ENCODE results near the gene CAMSAP3. TPM values are rescaled to one million over a fixed set of nuclear protein-coding genes. Genes with fewer than 3 reads are reported as not detected.

The CAMSAP3 gene
- total RNA-seq, 1 donor from 2014 or later = 12.6 TPM

GRCh38 chr19:7550169-7550770 is 45.4 kb upstream of the CAMSAP3 start:
- Histone ChIP-seq H3K36me3 (ENCODE audit: control insufficient read depth, insufficient read depth, low read length) (no peaks in the 10 kb centered on the region), H3K27me3 (ENCODE audit: control insufficient read depth, insufficient read depth, low read length) (no peaks in the 10 kb centered on the region), H3K4me3 (ENCODE audit: low read depth, low read length) (no peak overlapping the region)
- TF ChIP-seq CTCF (IDR thresholded peaks at IDR 0.05; ENCODE audit: insufficient read depth, low read length, poor library complexity, severe bottlenecking) = no peak
- DNase-seq (ENCODE audit: low read depth) = no peak

- TF ChIP-seq CTCF (IDR thresholded peaks at IDR 0.05; ENCODE audit: insufficient read depth, low read length, poor library complexity, severe bottlenecking) = no peak
- no peaks in the 10 kb centered on the region for H3K36me3 ChIP-seq (ENCODE audit: control insufficient read depth, insufficient read depth, low read length)
- DNase-seq (ENCODE audit: low read depth) = peak; percentile 39
- no peaks in the 10 kb centered on the region for H3K27me3 ChIP-seq (ENCODE audit: control insufficient read depth, insufficient read depth, low read length)
- H3K4me3 ChIP-seq (ENCODE audit: low read depth, low read length) = peak overlapping the region; percentile 16
Measured at GRCh38 chr19:7550987-7551761, 44.5 kb upstream of the CAMSAP3 start.

GRCh38 chr19:7552781-7553180 is 42.9 kb upstream of the CAMSAP3 start:
- Histone ChIP-seq H3K27me3 (ENCODE audit: control insufficient read depth, insufficient read depth, low read length) (no peaks in the 10 kb centered on the region), H3K4me3 (ENCODE audit: low read depth, low read length) (no peak overlapping the region), H3K36me3 (ENCODE audit: control insufficient read depth, insufficient read depth, low read length) (no peaks in the 10 kb centered on the region)
- no peak for TF ChIP-seq CTCF (IDR thresholded peaks at IDR 0.05; ENCODE audit: insufficient read depth, low read length, poor library complexity, severe bottlenecking)
- DNase-seq (ENCODE audit: low read depth) = no peak

- Histone ChIP-seq H3K27me3 (ENCODE audit: control insufficient read depth, insufficient read depth, low read length) (no peaks in the 10 kb centered on the region), H3K36me3 (ENCODE audit: control insufficient read depth, insufficient read depth, low read length) (no peaks in the 10 kb centered on the region), H3K4me3 (ENCODE audit: low read depth, low read length) (no peak overlapping the region)
- DNase-seq (ENCODE audit: low read depth) = no peak
- TF ChIP-seq CTCF (IDR thresholded peaks at IDR 0.05; ENCODE audit: insufficient read depth, low read length, poor library complexity, severe bottlenecking) = no peak
Measured at GRCh38 chr19:7554565-7554964, 41.1 kb upstream of the CAMSAP3 start.

GRCh38 chr19:7554990-7555864 is 40.4 kb upstream of the CAMSAP3 start:
- H3K36me3 ChIP-seq (ENCODE audit: control insufficient read depth, insufficient read depth, low read length) = no peaks in the 10 kb centered on the region
- no peak overlapping the region for H3K4me3 ChIP-seq (ENCODE audit: low read depth, low read length)
- TF ChIP-seq CTCF (IDR thresholded peaks at IDR 0.05; ENCODE audit: insufficient read depth, low read length, poor library complexity, severe bottlenecking) = no peak
- no peaks in the 10 kb centered on the region for H3K27me3 ChIP-seq (ENCODE audit: control insufficient read depth, insufficient read depth, low read length)
- no peak for DNase-seq (ENCODE audit: low read depth)

Data from kidney epithelial cell (primary cell).